Activated CD8-positive, alpha-beta T cell treated with anti-CD3 and anti-CD28 coated beads for 36 hours (primary cell): ENCODE measurements around the gene DZIP1. TPM values are rescaled to one million over a fixed set of nuclear protein-coding genes. Genes with fewer than 3 reads are reported as not detected.

Experiments
- ATAC-seq: fragments of 200-7000 bp; cut with Tn5 transposase; one replicate; pipeline ENCODE4 v1.10.0; 2021; ENCODE audit warnings: mild to moderate bottlenecking, moderate library complexity
- CTCF ChIA-PET: fragments of 350-600 bp; sonication (Branson Sonifier 250); formaldehyde crosslinking; loops from one replicate; lab custom pipeline; 2021; ENCODE audit warnings: antibody characterized with exemption; lab: Charles Lee
- POLR2A ChIA-PET: fragments of 350-600 bp; sonication (Branson Sonifier 250); formaldehyde crosslinking; loops from one replicate; lab custom pipeline; 2021; ENCODE audit warnings: antibody characterized with exemption; lab: Charles Lee
- DNase-seq: peaks from one replicate; pipeline ENCODE4 v3.0.0-alpha.2; 2020
- H3K27ac Mint-ChIP-seq: one replicate; pipeline ENCODE4 v1.8.0; 2021; ENCODE audit warnings: mild to moderate bottlenecking, mixed read lengths
- H3K27me3 Mint-ChIP-seq: one replicate; pipeline ENCODE4 v1.8.0; 2021; ENCODE audit warnings: mixed read lengths
- H3K36me3 Mint-ChIP-seq: one replicate; pipeline ENCODE4 v1.8.0; 2021; ENCODE audit warnings: low read depth, mixed read lengths
- H3K4me1 Mint-ChIP-seq: one replicate; pipeline ENCODE4 v1.8.0; 2021; ENCODE audit warnings: low read depth, mixed read lengths
- H3K4me3 Mint-ChIP-seq: one replicate; pipeline ENCODE4 v1.8.0; 2021; ENCODE audit warnings: mild to moderate bottlenecking, moderate library complexity, mixed read lengths
- H3K9me3 Mint-ChIP-seq: one replicate; pipeline ENCODE4 v1.8.0; 2021; ENCODE audit warnings: mixed read lengths
- CTCF ChIP-seq: fragments of 200-600 bp; IDR thresholded peaks from one replicate; pipeline ENCODE4 v1.8.0; 2022; ENCODE audit warnings: antibody characterized with exemption, mild to moderate bottlenecking
- intact Hi-C: fragments of 100-400 bp; cut with micrococcal nuclease; formaldehyde crosslinking; loops from one replicate; pipeline ENCODE4 v1.10.0; 2022
- total RNA-seq, 2 experiments: library from RNA; stranded (reverse); gene quantifications; one replicate each; pipeline ENCODE4 v1.2.3, GENCODE V29; 2021

The DZIP1 gene
- total RNA-seq, 2 experiments from 2014 or later, result 0.54 to 0.85 TPM

- Mint-ChIP-seq H3K27me3 (peaks cover 1% of the 10 kb centered on the region), H3K36me3 (no peaks in the 10 kb centered on the region), H3K4me3 (no peak overlapping the region), H3K4me1 (no peaks in the 10 kb centered on the region), H3K9me3 (no peaks in the 10 kb centered on the region), H3K27ac (no peak overlapping the region)
- TF ChIP-seq CTCF, result no peak
- no peak for DNase-seq
- ChIA-PET CTCF (interaction anchor here (0.7 kb wide), 1 partner anchor 29 kb away, joined by 3 read pairs; no protein-coding TSS in a partner anchor), POLR2A (no interaction called here)
- intact Hi-C loops, result no loop called here
- no peak for ATAC-seq
Measured at GRCh38 chr13:95652821-95653220, 8.3 kb upstream of the DZIP1 start.

GRCh38 chr13:95652244-95652764 lies 7.8 kb upstream of the DZIP1 start:
- DNase-seq (no peak), ATAC-seq (no peak)
- Mint-ChIP-seq H3K4me3 (no peak overlapping the region), H3K4me1 (no peaks in the 10 kb centered on the region), H3K27ac (no peak overlapping the region), H3K9me3 (no peaks in the 10 kb centered on the region), H3K27me3 (peaks cover 1% of the 10 kb centered on the region), H3K36me3 (no peaks in the 10 kb centered on the region)
- no peak for TF ChIP-seq CTCF
- POLR2A ChIA-PET, result no interaction called here
- intact Hi-C loops, result no loop called here
- CTCF ChIA-PET, result interaction anchor here (0.7 kb wide), 1 partner anchor 28 kb away, joined by 3 read pairs; no protein-coding TSS in a partner anchor

GRCh38 chr13:95650696-95651095 lies 6.2 kb upstream of the DZIP1 start:
- no peak for TF ChIP-seq CTCF
- no peak overlapping the region for H3K4me3 Mint-ChIP-seq
- no peaks in the 10 kb centered on the region for H3K9me3 Mint-ChIP-seq
- ATAC-seq (no peak), DNase-seq (no peak)
- H3K27me3 Mint-ChIP-seq, result peaks cover 1% of the 10 kb centered on the region
- ChIA-PET CTCF (no interaction called here), POLR2A (no interaction called here)
- no peaks in the 10 kb centered on the region for H3K36me3 Mint-ChIP-seq
- H3K27ac Mint-ChIP-seq, result no peak overlapping the region
- no peaks in the 10 kb centered on the region for H3K4me1 Mint-ChIP-seq
- intact Hi-C loops, result no loop called here

GRCh38 chr13:95647321-95647720 lies 2.8 kb upstream of the DZIP1 start:
- ChIA-PET CTCF (no interaction called here), POLR2A (no interaction called here)
- intact Hi-C loops, result no loop called here
- ATAC-seq, result no peak
- Mint-ChIP-seq H3K27ac (no peak overlapping the region), H3K4me3 (no peak overlapping the region), H3K27me3 (peaks cover 17% of the 10 kb centered on the region), H3K9me3 (no peaks in the 10 kb centered on the region), H3K36me3 (no peaks in the 10 kb centered on the region), H3K4me1 (peaks cover 5% of the 10 kb centered on the region)
- no peak for DNase-seq
- no peak for TF ChIP-seq CTCF

- Mint-ChIP-seq H3K27me3 (peaks cover 31% of the 10 kb centered on the region), H3K9me3 (no peaks in the 10 kb centered on the region), H3K27ac (no peak overlapping the region), H3K4me3 (peak overlapping the region; percentile 69), H3K4me1 (peaks cover 5% of the 10 kb centered on the region), H3K36me3 (no peaks in the 10 kb centered on the region)
- intact Hi-C loops, result no loop called here
- ATAC-seq (peak; percentile 52), DNase-seq (no peak)
- ChIA-PET CTCF (interaction anchor here (1.5 kb wide), 1 partner anchor 20 kb away, joined by 5 read pairs; no protein-coding TSS in a partner anchor), POLR2A (interaction anchor here (0.9 kb wide), 1 partner anchor 43 kb away, joined by 3 read pairs; no protein-coding TSS in a partner anchor)
- no peak for TF ChIP-seq CTCF
Measured at GRCh38 chr13:95643936-95644598, 439 bp downstream of the DZIP1 start.
